Stimulated activated CD8-positive, alpha-beta memory T cell treated with anti-CD3 and anti-CD28 coated beads, Interleukin-15, amount 100 ng/mL, for 48 hours (primary cell): ENCODE data around the gene SLC35E3.

Experiments
- DNase-seq, 2 donors: peaks; one replicate each; pipeline ENCODE4 v3.0.0-alpha.2; 2020; ENCODE audit warnings: low read depth in 2 of 2

SLC35E3 gene

GRCh38 chr12:68771223-68771925, 25.4 kb downstream of the SLC35E3 start:
- no peak for DNase-seq

DNA sequence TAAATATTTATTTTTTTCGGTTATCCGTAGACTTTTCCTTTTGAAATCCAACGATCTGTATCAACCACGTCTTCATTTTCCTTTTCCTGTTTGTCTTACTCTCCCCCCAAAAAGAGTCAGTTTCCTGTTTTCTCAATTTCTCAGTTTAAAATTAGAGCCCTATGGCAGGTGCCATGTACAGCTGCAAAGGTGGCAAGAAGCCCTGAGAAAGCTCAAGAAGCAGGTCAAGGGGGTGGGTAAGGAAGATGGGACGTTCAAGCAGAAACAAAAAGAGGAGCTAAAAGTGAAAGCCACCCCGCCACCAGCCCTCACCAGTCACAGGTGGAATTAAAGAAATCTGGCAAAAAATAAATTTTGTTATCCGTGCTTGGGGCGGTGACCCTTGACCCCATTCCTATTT, 26.7 kb downstream of the SLC35E3 start:
- no peak for DNase-seq

DNA sequence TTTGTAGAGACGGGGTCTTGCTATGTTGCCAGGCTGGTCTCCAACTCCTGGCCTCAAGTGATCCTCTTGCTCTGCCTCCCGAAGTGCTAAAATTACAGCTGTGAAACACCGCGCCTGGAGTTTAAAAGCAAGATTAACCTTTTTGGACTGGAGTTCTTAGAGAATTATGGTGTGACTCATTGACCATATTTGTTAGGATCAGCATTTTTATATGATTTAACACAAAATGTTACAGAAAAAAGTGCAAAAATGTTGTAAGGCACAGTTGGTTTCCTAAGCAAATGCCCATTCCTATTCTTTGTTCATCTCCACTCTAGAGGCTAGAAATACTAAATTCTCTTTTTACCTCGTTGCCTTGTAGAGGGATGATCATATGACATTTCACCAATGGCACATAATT, 27.6 kb downstream of the SLC35E3 start:
- DNase-seq: no peak

GRCh38 chr12:68775121-68775630, 29.2 kb downstream of the SLC35E3 start:
- no peak for DNase-seq

- no peak for DNase-seq
Observed at GRCh38 chr12:68776976-68777610, 31.1 kb downstream of the SLC35E3 start.

DNA sequence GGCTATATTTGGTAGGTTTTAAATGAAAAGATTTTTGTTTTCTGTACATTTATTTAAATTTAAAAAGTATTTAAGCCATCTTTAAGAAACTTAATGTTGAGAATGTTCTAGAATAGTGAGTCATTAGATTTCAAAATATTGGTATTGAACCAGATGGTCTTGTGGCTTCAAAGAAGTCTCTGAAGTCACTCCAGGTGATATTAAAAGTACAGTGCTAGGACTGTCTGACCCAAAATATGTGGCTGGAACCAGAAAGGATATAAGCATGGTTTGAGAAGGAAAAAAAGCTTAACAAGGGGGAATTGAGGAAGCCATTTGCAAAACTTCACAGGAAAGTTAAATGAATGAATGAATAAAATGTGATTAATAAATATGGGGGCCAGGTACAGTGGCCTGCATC, 33.3 kb downstream of the SLC35E3 start:
- no peak for DNase-seq

GRCh38 chr12:68780731-68781130, 34.8 kb downstream of the SLC35E3 start:
- DNase-seq: no peak

DNA sequence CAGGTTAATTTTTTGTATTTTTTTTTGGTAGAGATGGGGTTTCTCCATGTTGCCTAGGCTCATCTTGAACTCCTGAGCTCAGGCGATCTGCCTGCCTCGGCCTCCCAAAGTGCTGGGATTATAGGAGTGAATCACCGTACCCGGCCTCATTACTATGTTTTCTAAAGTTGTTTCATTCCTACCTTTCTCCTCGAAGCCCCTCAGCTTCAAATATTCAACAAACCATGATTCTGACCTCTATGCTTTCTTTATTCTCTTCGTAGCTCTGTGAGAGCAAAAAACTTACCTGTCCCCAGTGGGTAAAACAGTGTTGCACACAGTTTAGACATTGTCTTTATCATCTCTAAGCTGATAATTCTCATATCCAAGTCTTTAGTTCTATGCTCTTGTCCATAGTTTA, 35.8 kb downstream of the SLC35E3 start:
- DNase-seq: no peak

DNA sequence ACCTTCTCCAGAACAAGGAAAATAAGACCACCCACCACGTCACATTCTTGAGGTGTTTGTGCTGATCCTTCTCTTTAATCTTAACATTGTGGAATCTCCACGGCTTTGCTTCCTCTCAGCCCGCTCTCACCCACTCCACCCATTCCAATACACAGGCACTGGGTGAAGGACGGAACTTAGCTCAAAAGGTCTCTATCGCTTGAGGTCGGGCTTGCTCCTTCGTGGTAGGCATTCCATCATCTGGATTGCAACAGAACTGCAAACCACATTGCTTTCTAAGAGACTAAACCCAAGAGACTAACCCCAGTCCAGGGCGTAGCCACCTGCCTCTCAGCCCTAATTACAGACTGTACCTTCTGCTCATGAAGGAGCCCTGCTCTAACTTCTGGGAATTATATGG, 38.0 kb downstream of the SLC35E3 start:
- no peak for DNase-seq

DNA sequence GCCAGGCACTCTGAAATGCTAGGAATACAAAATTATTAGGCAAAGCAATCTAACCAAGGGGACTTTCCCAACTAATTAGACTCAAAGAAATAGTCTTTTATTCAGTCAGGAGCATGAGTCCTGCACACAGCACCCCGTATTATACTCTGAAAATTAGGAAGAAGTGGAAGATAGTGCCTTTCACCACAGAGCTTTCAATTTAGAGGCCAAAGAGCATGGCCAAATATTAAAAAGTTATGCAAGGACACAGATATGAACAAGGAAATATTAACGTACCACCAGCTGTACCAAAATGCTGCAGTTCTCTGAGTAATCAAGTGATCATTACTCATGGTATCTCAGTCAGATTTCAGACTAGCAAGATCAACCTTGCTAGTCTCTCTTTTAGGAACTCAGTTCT, 39.4 kb downstream of the SLC35E3 start:
- DNase-seq: no peak

- no peak for DNase-seq
Observed at GRCh38 chr12:68785823-68786222, 39.8 kb downstream of the SLC35E3 start.

GRCh38 chr12:68786929-68787328, 41.0 kb downstream of the SLC35E3 start:
- no peak for DNase-seq

- DNase-seq: no peak
Observed at GRCh38 chr12:68788554-68789143, 42.7 kb downstream of the SLC35E3 start.

DNA sequence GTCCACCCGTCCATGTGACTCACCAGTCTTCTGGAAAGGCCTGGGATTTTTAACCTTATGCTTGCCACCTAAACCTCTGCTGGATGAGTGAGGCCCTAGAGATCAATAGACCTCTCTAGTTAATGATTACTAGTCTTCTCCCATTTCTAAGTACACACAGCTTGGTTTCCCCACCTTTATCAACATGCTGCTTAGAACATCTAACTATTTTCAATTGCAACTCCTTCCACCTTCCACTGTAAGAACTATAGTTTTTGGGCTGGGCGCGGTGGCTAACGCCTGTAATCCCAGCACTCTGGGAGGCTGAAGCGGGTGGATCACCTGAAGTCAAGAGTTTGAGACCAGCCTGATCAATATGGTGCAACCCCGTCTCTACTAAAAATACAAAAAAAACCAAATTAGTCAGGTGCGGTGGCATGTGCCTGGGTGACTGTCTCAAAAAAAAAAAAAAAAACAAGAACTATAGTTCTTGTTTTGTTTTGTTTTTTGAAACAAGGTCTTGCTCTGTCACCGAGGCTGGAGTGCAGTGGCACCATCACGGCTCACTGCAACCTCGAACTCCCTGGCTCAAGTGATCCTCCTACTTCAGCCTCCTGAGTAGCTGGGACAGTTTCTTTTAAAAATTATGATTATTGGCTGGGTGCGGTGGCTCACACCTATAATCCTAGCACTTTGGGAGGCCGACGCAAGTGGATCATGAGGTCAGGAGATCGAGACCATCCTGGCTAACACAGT, 43.3 kb downstream of the SLC35E3 start:
- no peak for DNase-seq

DNA sequence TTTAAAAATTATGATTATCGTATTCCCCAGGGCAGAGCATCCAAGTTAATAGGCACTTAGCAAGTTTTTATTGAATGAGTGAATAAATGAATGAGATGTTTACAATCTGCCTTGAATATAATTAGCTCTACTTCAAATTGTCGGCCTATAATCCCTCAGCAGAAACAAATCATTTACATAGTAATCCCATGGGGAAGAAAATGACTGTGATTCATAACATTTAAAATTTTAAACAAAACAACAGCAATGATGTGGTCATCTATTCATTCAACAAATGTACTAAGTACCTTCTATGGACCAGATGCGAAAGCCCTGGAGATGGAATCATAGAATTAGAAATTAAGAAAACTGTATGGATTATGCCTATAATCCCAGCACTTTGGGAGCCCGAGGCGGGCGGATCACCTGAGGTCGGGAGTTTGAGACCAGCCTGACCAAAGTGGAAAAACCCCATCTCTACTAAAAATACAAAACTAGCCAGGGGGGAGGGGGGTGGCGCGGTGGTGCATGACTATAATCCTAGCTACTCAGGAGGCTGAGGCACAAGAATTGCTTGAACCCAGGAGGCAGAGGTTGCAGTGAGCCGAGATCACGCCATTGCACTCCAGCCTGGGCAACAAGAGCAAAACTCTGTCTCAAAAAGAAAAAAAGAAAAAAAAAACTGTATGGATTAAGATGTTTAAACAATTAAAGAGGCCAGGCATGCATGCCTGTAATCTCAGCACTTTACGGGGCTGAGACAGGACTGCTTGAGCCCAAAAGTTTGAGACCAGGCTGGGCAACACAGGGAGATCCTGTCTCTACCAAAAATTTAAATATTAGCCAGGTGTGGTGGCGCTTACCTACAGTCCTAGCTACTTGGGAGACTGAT, 44.3 kb downstream of the SLC35E3 start:
- no peak for DNase-seq

DNA sequence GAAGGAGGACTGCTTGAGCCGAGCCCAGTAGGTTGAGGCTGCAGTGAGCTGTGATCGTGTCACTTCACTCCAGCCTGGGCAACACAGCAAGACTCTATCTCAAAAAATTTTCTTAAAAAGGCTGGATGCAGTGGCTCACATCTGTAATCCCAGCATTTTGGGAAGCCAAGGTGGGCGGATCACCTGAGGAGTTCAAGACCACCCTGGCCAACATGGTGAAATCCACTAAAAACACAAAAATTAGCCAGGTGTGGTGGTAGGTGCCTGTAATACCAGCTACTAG, 44.9 kb downstream of the SLC35E3 start:
- no peak for DNase-seq

GRCh38 chr12:68791897-68792481, 46.0 kb downstream of the SLC35E3 start:
- no peak for DNase-seq

DNA sequence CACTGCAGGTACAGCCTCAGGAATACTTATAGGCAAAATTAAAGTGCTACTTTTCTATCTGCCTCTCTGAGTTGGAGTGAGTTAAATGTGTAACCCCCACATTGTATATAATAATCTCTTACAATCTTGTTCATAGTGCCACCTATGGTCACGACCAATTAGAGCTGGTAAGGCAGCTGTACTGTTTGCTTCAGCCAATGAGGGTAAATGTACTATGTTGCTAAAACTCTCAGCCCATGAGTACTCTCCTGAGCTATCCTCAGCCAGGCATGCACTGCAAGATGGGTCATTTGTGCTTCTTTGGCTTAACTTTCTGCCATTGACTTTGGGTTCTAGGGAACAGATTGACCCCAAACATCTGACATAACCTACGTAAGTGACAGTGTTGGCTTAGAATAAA, 47.0 kb downstream of the SLC35E3 start:
- no peak for DNase-seq

- DNase-seq: no peak
Observed at GRCh38 chr12:68793436-68793835, 47.5 kb downstream of the SLC35E3 start.

DNA sequence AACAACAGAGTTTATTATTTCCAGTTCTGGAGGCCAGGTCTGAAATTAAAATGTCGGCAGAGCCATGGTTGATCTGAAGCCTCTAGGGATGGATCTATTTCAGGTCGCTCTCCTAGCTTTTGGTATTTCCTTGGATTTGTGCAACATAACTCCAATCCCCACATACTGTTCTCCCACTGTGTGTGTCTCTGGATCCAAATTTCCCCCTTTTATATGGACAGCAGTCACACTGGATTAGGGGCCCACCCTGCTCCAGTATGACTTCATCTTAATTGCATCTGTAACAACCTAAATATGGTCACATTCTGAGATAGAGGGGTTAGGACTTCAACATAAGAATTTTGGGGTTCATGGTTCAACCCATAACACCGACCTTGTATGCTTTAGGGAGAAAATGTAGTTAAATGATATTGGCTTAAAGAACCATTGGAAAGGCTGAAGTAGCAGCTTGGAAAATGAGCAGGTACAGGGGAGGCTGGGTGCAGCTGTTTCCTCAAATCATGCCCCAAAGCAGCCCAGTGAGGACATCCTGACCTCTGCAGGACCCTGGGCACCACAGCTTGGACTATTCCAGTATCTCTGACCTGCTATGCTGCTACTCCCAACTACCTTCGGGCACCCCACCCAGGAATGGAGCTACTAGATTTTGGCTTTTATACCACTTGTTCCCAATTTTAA, 48.1 kb downstream of the SLC35E3 start:
- no peak for DNase-seq
